Fibroblast of skin of right quadriceps (primary cell): ENCODE measurements around the gene APBA2.

Experiments
- DNase-seq: peaks from one replicate; pipeline ENCODE4 v3.0.0-alpha.2; 2013

The APBA2 gene

DNA sequence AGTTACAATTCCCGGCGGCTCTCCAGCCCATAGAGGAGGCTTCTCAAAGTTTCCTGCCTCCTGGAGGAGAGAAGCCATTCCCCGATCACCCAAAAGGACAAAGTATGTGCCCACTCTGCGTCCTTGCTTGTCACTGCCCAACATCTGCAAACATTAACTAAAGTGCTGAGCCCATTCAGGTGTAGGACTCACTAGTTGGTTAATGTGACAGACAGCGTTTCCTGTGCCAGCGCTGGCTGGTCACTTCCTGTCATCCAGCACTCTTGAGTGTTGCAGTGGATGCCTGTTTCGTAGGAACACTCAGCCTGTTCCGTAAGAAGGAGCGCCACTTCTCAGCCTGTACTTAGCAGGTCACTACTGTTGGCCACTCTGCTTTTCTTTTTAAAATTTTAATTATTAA lies 100.3 kb downstream of the APBA2 start:
- DNase-seq, result no peak

- no peak for DNase-seq
These were observed 101.0 kb downstream of the APBA2 start for GRCh38 chr15:28986726-28987125.

DNA sequence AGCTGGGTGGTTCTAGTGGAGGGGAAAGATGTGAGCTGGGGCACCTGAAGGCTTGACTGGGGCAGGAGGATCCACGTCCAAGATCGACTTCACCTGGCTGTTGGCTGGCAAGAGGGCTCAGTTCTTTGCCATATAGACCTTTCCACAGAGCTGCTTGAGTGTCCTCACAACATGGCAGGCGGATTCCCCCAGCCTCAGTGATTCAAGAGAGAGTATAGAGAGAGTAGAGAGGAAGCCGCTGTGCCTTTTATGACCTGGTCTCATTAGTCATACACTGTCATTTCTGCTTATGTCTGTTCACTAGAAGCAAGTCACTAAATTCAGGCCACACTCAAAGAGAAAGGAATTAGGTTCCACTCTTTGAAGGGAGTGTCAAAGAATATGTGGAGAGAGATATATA lies 101.6 kb downstream of the APBA2 start:
- DNase-seq, result no peak

- DNase-seq, result peak; percentile 17
These were observed 103.6 kb downstream of the APBA2 start for GRCh38 chr15:28989239-28989830.

- DNase-seq, result no peak
These were observed 104.1 kb downstream of the APBA2 start for GRCh38 chr15:28989896-28990295.

- DNase-seq, result no peak
These were observed 104.6 kb downstream of the APBA2 start for GRCh38 chr15:28990390-28990789.

DNA sequence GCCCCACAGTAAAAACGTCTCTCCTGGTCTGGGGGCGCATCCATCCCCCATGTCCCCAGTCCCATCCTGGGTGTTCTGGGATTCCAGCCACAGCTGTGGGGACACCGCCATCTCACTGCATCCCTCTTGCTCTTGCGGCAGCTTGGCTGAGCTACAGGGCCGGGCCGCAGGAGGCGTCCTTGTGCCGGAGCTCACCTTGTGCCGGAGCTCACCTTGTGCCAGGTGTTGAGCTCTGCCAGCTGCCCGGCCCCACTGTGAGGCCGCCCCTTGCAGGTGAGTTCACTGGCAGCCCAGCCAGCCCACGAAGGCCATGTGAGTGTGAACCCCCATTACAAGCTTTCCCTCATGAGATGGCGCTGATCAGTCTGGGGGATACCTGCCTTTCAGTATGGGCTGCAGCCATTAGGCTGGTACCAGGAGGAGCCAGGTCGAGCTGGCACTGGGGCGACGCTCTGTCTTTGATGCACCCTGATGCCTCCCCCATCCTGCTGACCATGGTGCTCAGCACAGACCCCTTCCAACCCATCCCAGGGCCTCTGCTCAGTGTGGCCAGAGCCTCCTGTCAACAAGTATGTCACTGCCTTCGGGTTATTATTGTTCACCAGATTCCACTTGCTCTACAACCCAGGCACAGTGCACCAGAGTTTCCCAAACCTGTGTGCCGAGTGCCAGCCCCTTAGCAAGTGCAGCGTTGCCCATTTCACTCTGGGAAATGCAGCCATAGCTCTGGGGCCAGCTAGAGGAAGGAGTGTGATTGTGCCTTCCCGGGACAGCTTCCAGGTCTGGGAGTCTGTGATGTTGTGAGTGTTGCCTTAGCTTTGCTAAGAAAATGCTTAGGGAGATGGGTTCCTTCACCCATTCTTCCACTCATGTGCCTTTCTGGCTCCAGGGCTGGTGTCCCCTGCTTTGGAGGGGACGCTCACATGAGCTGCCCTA lies 105.7 kb downstream of the APBA2 start:
- no peak for DNase-seq

DNA sequence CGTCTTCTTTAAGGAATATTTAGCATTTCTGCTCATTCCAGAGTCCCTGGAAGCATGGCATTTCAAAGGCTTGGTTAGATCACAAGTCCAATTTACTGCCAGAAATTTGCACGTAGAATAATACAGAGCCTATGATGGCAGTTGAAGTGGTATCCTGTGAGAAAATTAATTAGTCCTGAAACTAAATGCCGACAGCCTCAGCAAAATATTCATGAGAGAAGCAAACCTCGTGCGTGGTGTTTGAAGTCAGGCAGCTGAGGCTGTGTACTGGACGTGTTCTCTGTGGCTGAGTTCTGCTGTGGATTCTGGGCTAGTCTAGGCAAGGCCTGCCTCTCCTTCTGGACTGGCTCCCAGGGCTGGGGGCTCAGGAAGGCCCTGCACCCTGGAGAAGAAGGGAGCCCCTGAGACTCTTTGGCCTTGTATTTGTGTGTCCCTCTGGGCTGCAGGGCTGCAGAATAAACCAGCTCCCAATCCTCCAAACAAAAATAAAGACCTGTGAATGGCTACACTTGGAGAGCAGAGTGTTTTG lies 106.6 kb downstream of the APBA2 start:
- no peak for DNase-seq

- no peak for DNase-seq
These were observed 107.4 kb downstream of the APBA2 start for GRCh38 chr15:28993051-28993719.

DNA sequence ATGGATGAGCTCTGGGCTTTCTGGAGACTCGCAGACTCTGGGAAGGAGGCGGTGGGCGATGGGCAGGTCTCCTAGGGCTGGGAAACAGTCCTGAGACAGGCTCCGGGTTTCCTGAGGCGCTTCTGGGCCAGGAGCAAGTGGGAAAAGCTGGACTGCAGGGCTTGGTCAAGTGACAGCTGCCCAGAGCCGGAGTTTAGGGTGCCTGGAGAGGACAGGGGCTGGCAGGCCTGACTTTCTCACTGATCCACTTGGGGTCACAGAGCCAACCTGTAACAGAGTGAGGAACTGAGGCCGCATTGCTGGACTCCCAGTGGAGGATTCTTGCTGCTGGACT lies 107.9 kb downstream of the APBA2 start:
- no peak for DNase-seq

DNA sequence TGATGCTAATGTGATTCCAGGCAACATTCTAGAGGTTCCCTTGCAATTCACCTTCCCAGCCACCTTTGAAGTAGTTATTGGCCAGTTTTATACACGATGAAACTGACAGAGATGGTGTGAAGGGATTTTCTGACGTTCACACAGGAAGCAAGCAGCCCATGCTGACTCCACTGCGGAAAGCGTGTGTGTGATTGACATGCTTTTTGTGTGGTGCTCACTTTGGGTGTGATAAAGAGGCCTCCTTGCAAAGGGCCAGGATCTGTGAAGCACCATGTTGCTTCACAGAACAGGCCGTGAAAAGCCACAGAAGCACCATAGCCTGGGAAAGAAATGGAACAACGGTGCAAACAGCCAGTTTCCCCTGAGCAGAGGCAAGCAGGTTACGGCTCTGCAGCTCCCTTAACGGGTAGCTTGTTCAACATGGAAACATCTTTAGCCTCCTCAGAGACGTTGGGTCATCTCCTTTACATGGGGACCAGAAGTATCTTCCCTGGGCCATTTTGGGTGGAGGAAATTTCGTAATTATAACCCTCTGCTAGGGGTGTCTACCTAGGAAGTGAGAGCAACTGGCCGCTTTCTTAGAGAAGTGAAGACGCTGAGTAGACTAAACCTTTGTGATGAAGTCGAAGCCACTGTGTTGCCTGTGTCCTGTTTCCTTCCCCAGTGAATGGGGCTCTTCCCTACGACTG lies 108.5 kb downstream of the APBA2 start:
- no peak for DNase-seq

DNA sequence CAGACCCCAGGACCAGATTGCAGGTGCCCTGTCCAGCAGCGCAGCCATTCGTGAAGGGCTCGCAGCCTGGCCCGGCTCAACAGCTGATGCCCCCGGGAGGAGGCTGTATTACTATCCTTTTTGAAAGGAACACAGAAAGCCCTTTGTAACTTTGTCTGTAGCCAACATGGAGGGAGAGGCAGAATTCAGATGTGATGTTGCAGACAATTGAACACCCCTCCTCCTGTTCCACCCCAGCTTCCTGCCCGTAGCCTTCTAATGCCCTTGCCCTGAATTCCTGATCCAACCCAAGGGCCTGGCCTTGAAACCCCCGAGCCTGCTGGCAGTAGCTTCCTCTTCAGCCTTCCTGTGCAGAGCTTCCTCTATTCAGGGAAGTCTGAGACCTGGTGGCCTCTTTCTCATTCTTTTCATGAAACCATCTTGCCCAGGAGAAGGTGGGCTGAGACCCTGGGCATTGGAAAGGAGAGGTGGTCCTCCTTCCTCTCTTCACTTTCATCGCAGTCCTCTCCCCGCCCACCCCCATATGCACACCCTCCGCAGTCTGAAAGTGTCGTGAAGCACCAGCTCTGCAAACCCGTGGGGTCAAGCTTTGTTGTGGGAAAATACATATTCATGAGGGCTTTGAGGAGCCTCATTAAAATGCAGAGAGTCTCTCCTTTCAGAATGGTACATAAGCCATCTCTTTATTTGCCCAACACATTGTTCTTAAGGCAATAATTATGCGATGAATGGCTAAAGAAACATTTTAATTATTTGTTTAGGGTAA lies 109.2 kb downstream of the APBA2 start:
- no peak for DNase-seq

DNA sequence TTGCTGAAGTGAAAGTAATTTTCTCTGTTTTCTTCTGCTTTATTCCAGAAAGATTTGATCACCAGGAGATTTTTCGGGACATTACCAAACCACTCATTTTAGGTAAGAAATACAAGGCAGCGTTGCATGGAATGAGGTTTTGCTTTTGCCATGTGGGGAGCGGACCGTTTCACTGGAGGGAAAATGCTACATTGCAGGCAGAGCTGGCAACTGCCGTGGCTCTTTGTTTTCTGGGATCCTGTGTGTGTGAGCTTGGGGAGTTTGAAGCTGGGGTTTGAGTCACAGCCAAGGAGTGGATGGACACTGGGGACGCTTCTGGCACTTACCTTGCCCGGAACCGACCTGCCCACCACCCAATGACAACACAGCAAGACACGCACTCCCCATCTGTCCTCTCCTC lies 109.9 kb downstream of the APBA2 start:
- DNase-seq, result no peak

DNA sequence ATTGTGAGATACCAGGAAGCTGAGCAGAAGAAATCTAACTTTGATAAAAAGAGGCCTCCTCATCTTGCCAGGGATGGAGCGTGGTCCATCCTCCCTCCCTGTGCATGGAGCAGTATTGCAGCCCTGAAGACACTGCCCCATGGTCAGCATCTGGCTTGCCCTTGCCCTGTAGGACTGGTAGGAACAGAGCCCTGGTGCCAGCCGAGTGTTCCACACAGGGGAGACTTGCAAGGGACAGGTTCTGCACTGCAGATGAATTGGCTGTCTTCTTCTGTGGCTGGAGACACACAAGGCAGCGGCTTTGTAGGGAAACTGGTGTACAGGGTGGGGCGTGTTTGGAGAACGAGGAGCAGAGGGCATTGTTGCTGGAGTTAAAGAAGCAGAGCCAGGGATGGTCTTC lies 110.5 kb downstream of the APBA2 start:
- no peak for DNase-seq

DNA sequence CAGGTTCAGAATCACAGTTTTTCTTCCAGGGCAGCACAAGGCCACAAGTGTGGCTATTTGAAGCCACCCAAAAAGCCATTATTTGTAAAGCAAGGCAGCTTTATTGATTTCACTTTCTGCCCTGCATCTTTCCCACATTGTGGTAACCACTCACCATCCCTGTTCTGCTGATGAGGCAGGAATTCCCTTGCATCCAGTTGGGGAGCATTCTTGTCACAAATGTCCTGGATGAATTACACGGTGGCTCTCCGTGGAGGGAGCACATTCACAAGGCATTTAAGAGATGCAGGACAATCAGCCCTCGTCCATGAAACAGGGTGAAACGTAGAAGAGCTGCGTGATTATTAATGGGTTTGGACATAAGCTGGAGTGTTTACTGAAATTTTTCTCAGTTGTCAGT lies 111.2 kb downstream of the APBA2 start:
- DNase-seq, result no peak

DNA sequence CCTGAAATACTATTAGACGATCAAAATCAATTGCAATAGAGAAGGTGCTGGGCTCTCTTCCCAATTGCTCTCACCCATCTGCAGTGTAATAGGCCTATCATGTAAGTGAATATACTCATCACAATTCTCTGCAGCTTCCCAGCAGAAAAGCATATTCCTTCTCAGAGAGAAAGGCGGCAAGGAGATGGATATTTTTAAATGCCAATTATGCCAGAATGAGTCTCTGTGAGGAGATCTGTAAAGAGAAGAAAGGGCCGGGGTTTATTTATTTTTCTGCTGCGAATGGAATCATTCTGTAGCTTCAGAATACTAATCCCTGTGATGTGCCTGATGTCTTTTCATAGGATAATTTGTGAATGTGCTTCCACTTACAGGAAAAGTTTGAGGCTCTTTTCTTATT lies 112.0 kb downstream of the APBA2 start:
- no peak for DNase-seq

GRCh38 chr15:28998511-28998910 lies 112.7 kb downstream of the APBA2 start:
- DNase-seq, result no peak

DNA sequence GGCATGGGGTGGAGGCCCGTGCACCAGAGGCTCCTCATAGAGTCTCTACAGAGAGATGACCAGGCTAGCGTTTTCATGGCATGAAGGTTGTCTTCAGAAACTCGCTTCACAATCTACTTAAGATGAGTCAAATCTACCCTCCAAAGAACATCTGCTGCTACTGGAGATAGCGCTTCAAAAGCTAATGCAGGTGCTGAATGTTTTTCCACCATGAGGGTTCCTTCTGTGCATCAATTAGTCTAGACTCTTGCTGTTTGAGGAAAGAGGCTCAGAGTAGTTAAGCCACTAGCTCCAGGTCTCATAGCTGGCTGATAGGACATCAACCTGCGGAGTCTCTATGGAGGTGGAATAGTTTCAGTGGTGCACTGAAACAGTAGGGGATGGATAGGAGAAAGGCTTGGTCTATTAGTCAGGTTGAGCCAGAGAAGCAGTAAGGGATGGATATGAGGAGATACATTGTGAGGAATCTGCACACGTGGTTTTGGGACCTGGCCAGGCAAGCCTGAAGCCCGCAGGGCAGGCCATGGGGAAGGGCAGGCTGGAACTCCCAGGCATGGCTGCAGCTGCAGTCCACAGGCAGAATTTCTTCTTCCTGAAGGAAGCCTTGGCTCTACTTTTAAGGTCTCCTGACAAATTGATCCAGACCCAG lies 117.5 kb downstream of the APBA2 start:
- DNase-seq, result no peak

DNA sequence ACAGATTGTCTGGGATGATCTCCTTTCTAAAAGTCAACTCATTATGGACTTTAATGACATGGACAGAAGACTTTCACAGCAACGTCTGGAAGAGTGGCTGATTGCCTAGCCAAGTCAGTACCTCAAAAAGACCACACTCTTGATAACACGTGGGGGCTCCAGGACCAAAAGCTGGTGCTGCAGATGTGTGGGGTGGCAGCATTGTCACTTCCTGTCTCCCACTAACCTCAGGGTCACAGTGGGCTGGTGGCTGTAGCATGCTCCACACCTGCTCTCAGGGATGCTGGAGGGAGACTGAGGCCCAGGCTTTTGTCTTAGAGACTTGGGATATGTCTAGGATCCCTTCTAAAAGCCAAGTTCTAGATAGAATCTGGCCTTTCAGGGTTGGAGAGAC lies 118.1 kb downstream of the APBA2 start:
- DNase-seq, result no peak

DNA sequence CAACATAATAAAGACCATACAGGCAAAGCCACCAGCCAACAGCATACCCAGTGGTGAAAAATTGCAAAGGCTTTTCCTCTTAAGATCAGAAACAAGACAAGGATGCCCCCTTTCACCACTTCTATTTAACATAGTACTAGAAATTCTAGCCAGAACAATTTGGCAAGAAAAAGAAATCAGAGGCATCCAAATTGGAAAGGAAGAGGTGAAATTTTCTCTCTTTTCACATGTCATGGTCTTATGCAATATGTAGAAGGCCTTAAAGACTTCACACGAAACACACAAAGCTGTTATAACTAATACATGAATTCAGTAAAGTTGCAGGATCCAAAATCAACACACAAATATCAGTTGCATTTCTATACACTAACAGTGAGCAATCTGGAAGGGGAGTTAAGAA lies 120.2 kb downstream of the APBA2 start:
- DNase-seq, result no peak

- no peak for DNase-seq
These were observed 123.1 kb downstream of the APBA2 start for GRCh38 chr15:29008846-29009245.

DNA sequence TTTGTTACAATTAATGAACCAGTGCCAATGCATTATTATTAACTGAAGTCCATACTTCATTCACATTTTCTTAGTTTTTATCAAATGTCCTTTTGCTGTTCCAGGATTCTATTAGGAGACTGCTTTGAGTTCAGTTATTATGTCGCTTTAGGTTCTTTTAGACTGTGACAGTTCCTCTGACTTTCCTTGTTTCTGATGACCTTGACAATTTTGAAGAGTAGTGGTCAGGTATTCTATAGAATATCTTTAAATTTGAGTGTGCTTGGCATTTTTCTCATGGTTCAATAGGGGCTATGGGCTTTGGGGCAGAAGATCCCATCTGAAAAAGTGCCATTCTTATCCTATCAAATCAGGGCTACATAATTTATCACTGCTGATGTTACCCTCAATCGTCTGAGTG lies 126.3 kb downstream of the APBA2 start:
- no peak for DNase-seq
